Stimulated activated naive CD8-positive, alpha-beta T cell treated with anti-CD3 and anti-CD28 coated beads, Interleukin-15, Interleukin-2, amounts not matched to agents 100 ng/mL and 50 ng/mL, for 24 hours (primary cell): ENCODE measurements around the gene DRAM2.
"Not testable (repeated sequence)": the region's sequence is repeated elsewhere in the genome, so short reads cannot be mapped to it uniquely, and the experiment has no call there.

Experiments
- H3K27ac Mint-ChIP-seq: one replicate; pipeline ENCODE4 v1.8.0; 2021; ENCODE audit warnings: mild to moderate bottlenecking, mixed read lengths
- H3K27me3 Mint-ChIP-seq: one replicate; pipeline ENCODE4 v1.8.0; 2021; ENCODE audit warnings: mixed read lengths
- H3K36me3 Mint-ChIP-seq: one replicate; pipeline ENCODE4 v1.8.0; 2021; ENCODE audit warnings: low read depth, mixed read lengths
- H3K4me1 Mint-ChIP-seq: one replicate; pipeline ENCODE4 v1.8.0; 2021; ENCODE audit warnings: low read depth, mixed read lengths
- H3K4me3 Mint-ChIP-seq: one replicate; pipeline ENCODE4 v1.8.0; 2021; ENCODE audit warnings: mild to moderate bottlenecking, mixed read lengths
- H3K9me3 Mint-ChIP-seq: one replicate; pipeline ENCODE4 v1.8.0; 2021; ENCODE audit warnings: mixed read lengths

DRAM2 gene

DNA sequence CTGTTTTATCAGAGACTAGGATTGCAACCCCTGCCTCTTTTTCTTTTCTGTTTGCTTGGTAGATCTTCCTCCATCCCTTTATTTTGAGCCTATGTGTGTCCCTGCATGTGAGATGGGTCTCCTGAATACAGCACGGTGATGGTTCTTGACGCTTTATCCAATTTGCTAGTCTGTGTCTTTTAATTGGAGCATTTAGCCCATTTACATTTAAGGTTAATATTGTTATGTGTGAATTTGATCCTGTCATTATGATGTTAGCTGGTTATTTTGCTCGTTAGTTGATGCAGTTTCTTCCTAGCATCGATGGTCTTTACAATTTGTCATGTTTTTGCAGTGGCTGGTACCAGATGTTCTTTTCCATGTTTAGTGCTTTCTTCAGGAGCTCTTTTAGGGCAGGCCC is 62.6 kb downstream of the DRAM2 start:
- not testable (repeated sequence) for H3K27ac Mint-ChIP-seq, H3K4me3 Mint-ChIP-seq, H3K36me3 Mint-ChIP-seq, H3K4me1 Mint-ChIP-seq, H3K27me3 Mint-ChIP-seq, H3K9me3 Mint-ChIP-seq
